Measurements from ENCODE around the gene SLC25A20. TPM values are rescaled to one million over a fixed set of nuclear protein-coding genes. Genes with fewer than 3 reads are reported as not detected.

SLC25A20 gene
- total and polyA plus RNA-seq, 9 donors: 5.6 to 37.6 (median 11.1) TPM

- DNase-seq: peak in 1 of 5 donors; percentile 3
- WGBS, 3 donors: 87 to 91% (median 90%) methylated on average over 9 of the region's 9 CpGs
- Histone ChIP-seq H3K4me3 (no peak overlapping the region), H3K27ac (no peak overlapping the region), H3K9me3 (no peaks in the 10 kb centered on the region), H3K36me3 (no peaks in the 10 kb centered on the region), H3K4me1 (ENCODE audit: insufficient read depth) (no peaks in the 10 kb centered on the region), H3K27me3 (no peaks in the 10 kb centered on the region)
- intact Hi-C loops (cut with DNase I): no loop called here
- TF ChIP-seq CTCF (IDR thresholded peaks at IDR 0.05) (no peak), POLR2A (IDR thresholded peaks at IDR 0.05) (no peak), EP300 (IDR thresholded peaks at IDR 0.05) (no peak)
Observed at GRCh38 chr3:48855681-48856447, 42.8 kb downstream of the SLC25A20 start.

- no peak for TF ChIP-seq EP300 (IDR thresholded peaks at IDR 0.05)
- TF ChIP-seq POLR2A (IDR thresholded peaks at IDR 0.05): no peak
- TF ChIP-seq CTCF (IDR thresholded peaks at IDR 0.05): no peak
- DNase-seq: peak in 1 of 5 donors; percentile 6
- 93 to 94% (median 94%) methylated on average over 5 of the region's 5 CpGs for WGBS, 3 donors
- H3K27me3 ChIP-seq: no peaks in the 10 kb centered on the region
- H3K27ac ChIP-seq: no peak overlapping the region
- H3K4me1 ChIP-seq (ENCODE audit: insufficient read depth): no peaks in the 10 kb centered on the region
- no peaks in the 10 kb centered on the region for H3K9me3 ChIP-seq
- H3K36me3 ChIP-seq: no peaks in the 10 kb centered on the region
- intact Hi-C loops (cut with DNase I): no loop called here
- no peak overlapping the region for H3K4me3 ChIP-seq
Observed at GRCh38 chr3:48852151-48852550, 46.5 kb downstream of the SLC25A20 start.

GRCh38 chr3:48851407-48851806 is 47.3 kb downstream of the SLC25A20 start:
- 45 to 50% (median 46%) methylated on average over 3 of the region's 3 CpGs for WGBS, 3 donors
- TF ChIP-seq CTCF (IDR thresholded peaks at IDR 0.05): no peak
- no peak for TF ChIP-seq EP300 (IDR thresholded peaks at IDR 0.05)
- no peak for TF ChIP-seq POLR2A (IDR thresholded peaks at IDR 0.05)
- intact Hi-C loops (cut with DNase I): no loop called here
- Histone ChIP-seq H3K27ac (no peak overlapping the region), H3K36me3 (no peaks in the 10 kb centered on the region), H3K4me3 (no peak overlapping the region), H3K27me3 (no peaks in the 10 kb centered on the region), H3K9me3 (no peaks in the 10 kb centered on the region), H3K4me1 (ENCODE audit: insufficient read depth) (no peaks in the 10 kb centered on the region)
- DNase-seq: peak in 1 of 5 donors; percentile 17

- Histone ChIP-seq H3K4me3 (no peak overlapping the region), H3K27me3 (no peaks in the 10 kb centered on the region), H3K36me3 (no peaks in the 10 kb centered on the region), H3K9me3 (no peaks in the 10 kb centered on the region), H3K27ac (no peak overlapping the region), H3K4me1 (ENCODE audit: insufficient read depth) (peaks cover 7% of the 10 kb centered on the region)
- intact Hi-C loops (cut with DNase I): loop anchor here in 1 of 4 donors (5.0 kb wide), 1 partner anchor 107 kb away; no protein-coding TSS in a partner anchor
- 94 to 96% (median 95%) methylated on average over 8 of the region's 8 CpGs for WGBS, 3 donors
- DNase-seq: peak in 4 of 5 donors; percentile 26 to 40 (median 34)
- TF ChIP-seq EP300 (IDR thresholded peaks at IDR 0.05): no peak
- TF ChIP-seq CTCF (IDR thresholded peaks at IDR 0.05): no peak
Observed at GRCh38 chr3:48848816-48849515, 49.7 kb downstream of the SLC25A20 start.
